Neural progenitor cell (in vitro differentiated cells): Measurements from ENCODE around the gene C9orf50.

Experiments
- CTCF ChIP-seq: fragments of 200-600 bp; sonication (generic); IDR thresholded peaks from 2 replicates; pipeline ENCODE4 v1.5.1; 2017; ENCODE audit warnings: antibody characterized with exemption, mild to moderate bottlenecking
- EZH2 ChIP-seq: fragments of 200-600 bp; sonication (generic); IDR thresholded peaks from 2 replicates; pipeline ENCODE4 v1.6.1; 2017; ENCODE audit warnings: antibody characterized with exemption, mild to moderate bottlenecking, moderate library complexity

- peak; percentile 50 for TF ChIP-seq CTCF
- TF ChIP-seq EZH2: no peak
Measured at GRCh38 chr9:129569502-129570449, 51.1 kb downstream of the C9orf50 start.
